Measurements from ENCODE around the gene WNT10A. TPM values are rescaled to one million over a fixed set of nuclear protein-coding genes. Genes with fewer than 3 reads are reported as not detected.

Gene WNT10A
- total and polyA plus RNA-seq, 9 of the 15 experiments (the other 6 are each of a cell fraction or from before 2014, with no cell fraction given), result not detected

DNA sequence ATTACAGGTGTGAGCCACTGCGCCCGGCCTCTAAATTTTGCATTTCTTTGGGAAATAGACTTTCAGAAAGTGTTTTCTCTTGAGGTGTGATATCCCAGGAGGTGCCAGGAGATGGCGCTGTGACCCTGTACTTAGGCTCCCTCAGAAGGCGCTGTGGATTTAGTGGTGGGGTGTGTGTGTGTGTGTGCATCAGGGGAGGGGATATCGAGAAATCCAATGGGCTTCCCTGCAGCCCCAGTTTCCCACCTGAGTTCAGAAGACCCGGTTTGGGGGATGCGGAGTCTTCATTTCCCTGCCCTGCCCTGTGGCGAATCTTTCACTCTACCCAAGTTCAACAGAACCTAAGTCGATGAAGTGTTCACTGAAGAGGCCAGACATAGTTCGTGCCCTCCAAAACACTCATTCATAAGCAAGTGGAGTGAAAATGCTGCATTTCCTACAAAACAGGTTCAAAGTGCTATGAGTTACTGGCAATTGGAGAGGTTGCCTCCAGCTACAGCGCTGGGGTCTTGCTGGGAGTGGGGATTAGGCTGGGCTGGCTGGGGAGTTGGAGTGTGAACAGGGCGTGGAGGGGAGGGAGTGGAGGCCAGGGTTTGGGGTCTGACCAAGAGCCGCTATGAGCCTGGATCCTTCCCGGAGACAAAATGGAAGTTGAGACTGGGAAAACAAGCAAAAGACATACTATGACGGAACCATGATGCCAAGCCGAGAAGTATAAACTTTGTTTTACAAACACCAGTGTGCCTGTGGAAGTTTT lies 27.6 kb upstream of the WNT10A start (continued):
- no peak for TF ChIP-seq FOXK2 (conservative IDR thresholded peaks at IDR 0.05 in 1 of 2, IDR thresholded peaks at IDR 0.05 in 1 of 2; ENCODE audit: low read depth in 2 of 2)
- no peak for TF ChIP-seq E2F3 (CRISPR knock-in tag; IDR thresholded peaks at IDR 0.05)

GRCh38 chr2:218853766-218854165 lies 26.9 kb upstream of the WNT10A start:
- no peak for FAIRE-seq
- Histone ChIP-seq H3K27ac (ENCODE audit: extremely low read depth, low read depth, low read length) (no peak overlapping the region), H2AFZ (ENCODE audit: low read depth, low read length) (no peak overlapping the region), H4K20me1 (replicated peaks; ENCODE audit: control insufficient read depth, insufficient read depth, low read length) (no peaks in the 10 kb centered on the region), H3K79me2 (ENCODE audit: control insufficient read depth, insufficient read depth, low read length) (no peaks in the 10 kb centered on the region), H3K9me1 (ENCODE audit: control insufficient read depth, insufficient read depth, low read length) (no peaks in the 10 kb centered on the region), H3K4me1 (replicated peaks in 1 of 2; ENCODE audit: control insufficient read depth in 2 of 2, insufficient read depth in 2 of 2, low read length in 2 of 2) (peaks cover 0 to under 1% of the 10 kb centered on the region in 2 experiments; a peak in 2 of 5 replicates), H3K4me2 (ENCODE audit: insufficient read depth, low read length) (no peak overlapping the region), H3K27me3 (ENCODE audit: control insufficient read depth in 2 of 2, insufficient read depth in 2 of 2, low read length in 2 of 2) (peaks cover 0 to 34% of the 10 kb centered on the region in 2 experiments; a peak in 3 of 5 replicates), H3K4me3 (no peak overlapping the region), H3K9ac (ENCODE audit: insufficient read depth in 1 of 2, low read depth in 2 of 2, low read length in 2 of 2) (no peak overlapping the region; a peak in 1 of 4 replicates), H3K36me3 (ENCODE audit: control insufficient read depth, insufficient read depth, low read length) (no peaks in the 10 kb centered on the region), H3K9me3 (replicated peaks; ENCODE audit: control insufficient read depth, insufficient read depth, low read depth, low read length) (no peaks in the 10 kb centered on the region)
- 3% methylated on average over 4 of the region's 5 CpGs for WGBS (ENCODE audit: insufficient coverage, low coverage, missing lambda C conversion rate)
- ChIA-PET CTCF (ENCODE audit: low intra/inter-chr PET ratio) (interaction anchor here (0.7 to 0.9 kb wide), 2 partner anchors 204 to 254 kb away, joined by 3 read pairs; no protein-coding TSS in a partner anchor), POLR2A (no interaction called here)
- in situ Hi-C loops (cut with MboI), result loop anchor here (10.0 kb wide), 1 partner anchor 261 kb away; no protein-coding TSS in a partner anchor
- no TSS peak for BruUV-seq (replicated peaks)
- DNase-seq (ENCODE audit: extremely low read depth in 1 of 4, low spot score in 3 of 4), result peak in 2 of 4 experiments; percentile 12 to 21
- peak; percentile 54; the same call in 2 of the 3 replicates for ATAC-seq
- intact Hi-C loops (cut with micrococcal nuclease), result loop anchor here (1.0 to 10.0 kb wide), 2 partner anchors 45 to 301 kb away; no protein-coding TSS in a partner anchor
- TF ChIP-seq MEIS2 (IDR thresholded peaks at IDR 0.05; ENCODE audit: partially characterized antibody) (peak; percentile 16), CHD2 (IDR thresholded peaks at IDR 0.05; ENCODE audit: low read depth, low read length) (no peak), NR2C2 (CRISPR knock-in tag; IDR thresholded peaks at IDR 0.05) (no peak), NR2C2 (tag; IDR thresholded peaks at IDR 0.05) (no peak), TEAD1 (CRISPR knock-in tag; IDR thresholded peaks at IDR 0.05) (no peak), HMBOX1 (IDR thresholded peaks at IDR 0.05) (peak; percentile 19; the same call in 1 of the 2 replicates), MYC (IDR thresholded peaks at IDR 0.05; ENCODE audit: low read depth, low read length) (no peak), MYC (CRISPR knock-in tag; IDR thresholded peaks at IDR 0.05; ENCODE audit: borderline replicate concordance, low read depth) (no peak), BRF1 (IDR thresholded peaks at IDR 0.05; ENCODE audit: borderline replicate concordance, extremely low read depth, insufficient read length) (no peak)
- TF ChIP-seq, protein P1, sequence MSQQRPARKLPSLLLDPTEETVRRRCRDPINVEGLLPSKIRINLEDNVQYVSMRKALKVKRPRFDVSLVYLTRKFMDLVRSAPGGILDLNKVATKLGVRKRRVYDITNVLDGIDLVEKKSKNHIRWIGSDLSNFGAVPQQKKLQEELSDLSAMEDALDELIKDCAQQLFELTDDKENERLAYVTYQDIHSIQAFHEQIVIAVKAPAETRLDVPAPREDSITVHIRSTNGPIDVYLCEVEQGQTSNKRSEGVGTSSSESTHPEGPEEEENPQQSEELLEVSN (IDR thresholded peaks at IDR 0.05; ENCODE audit: borderline replicate concordance in 1 of 2, extremely low read depth in 1 of 2, insufficient read depth in 1 of 2, insufficient read length in 1 of 2, low read depth in 1 of 2, low read length in 1 of 2, poor library complexity in 1 of 2, severe bottlenecking in 1 of 2), result no peak
- TF ChIP-seq, protein P2, sequence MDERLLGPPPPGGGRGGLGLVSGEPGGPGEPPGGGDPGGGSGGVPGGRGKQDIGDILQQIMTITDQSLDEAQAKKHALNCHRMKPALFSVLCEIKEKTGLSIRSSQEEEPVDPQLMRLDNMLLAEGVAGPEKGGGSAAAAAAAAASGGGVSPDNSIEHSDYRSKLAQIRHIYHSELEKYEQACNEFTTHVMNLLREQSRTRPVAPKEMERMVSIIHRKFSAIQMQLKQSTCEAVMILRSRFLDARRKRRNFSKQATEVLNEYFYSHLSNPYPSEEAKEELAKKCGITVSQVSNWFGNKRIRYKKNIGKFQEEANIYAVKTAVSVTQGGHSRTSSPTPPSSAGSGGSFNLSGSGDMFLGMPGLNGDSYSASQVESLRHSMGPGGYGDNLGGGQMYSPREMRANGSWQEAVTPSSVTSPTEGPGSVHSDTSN (CRISPR knock-in tag; IDR thresholded peaks at IDR 0.05; ENCODE audit: low read depth), result no peak
- TF ChIP-seq, protein P2 (tag; conservative IDR thresholded peaks at IDR 0.05; ENCODE audit: low read depth), result peak; percentile 54; the same call in 1 of the 2 replicates

Measured in K562 (cell line).